HepG2 (cell line): ENCODE results near the gene CEP43. TPM values are rescaled to one million over a fixed set of nuclear protein-coding genes. Genes with fewer than 3 reads are reported as not detected.
A peak's percentile ranks its signal among the peaks of the same experiment; 100 is the strongest.

Experiments used
- CHD4 ChIP-seq: fragments of 200-600 bp; sonication (generic); IDR thresholded peaks from 2 replicates; pipeline ENCODE4 v1.7.0; 2017; ENCODE audit warnings: mild to moderate bottlenecking, low read length, borderline replicate concordance
- DR1 ChIP-seq: sonication (generic); formaldehyde crosslinking; IDR thresholded peaks from 2 replicates; pipeline ENCODE4 v1.8.0; 2021; ENCODE audit warnings: mild to moderate bottlenecking, missing genetic modification reagents, inconsistent platforms
- ETV5 ChIP-seq: IDR thresholded peaks from 2 replicates; pipeline ENCODE4 v1.6.1; 2018; ENCODE audit warnings: missing biosample characterization, missing genetic modification reagents, inconsistent platforms, borderline replicate concordance
- HOXD1 ChIP-seq: sonication (generic); formaldehyde crosslinking; IDR thresholded peaks from 2 replicates; pipeline ENCODE4 v1.5.0; 2020; ENCODE audit warnings: missing genetic modification reagents
- JUNB ChIP-seq: sonication (generic); formaldehyde crosslinking; IDR thresholded peaks from 2 replicates; pipeline ENCODE4 v1.8.0; 2022; ENCODE audit warnings: missing genetic modification reagents, mild to moderate bottlenecking, borderline replicate concordance
- KDM1A ChIP-seq: IDR thresholded peaks from 2 replicates; pipeline ENCODE4 v1.6.1; 2016; ENCODE audit warnings: missing compliant biosample characterization
- KDM5A ChIP-seq: fragments of 200-600 bp; sonication (generic); IDR thresholded peaks from 2 replicates; pipeline ENCODE4 v1.7.0; 2018; ENCODE audit warnings: antibody characterized with exemption, mild to moderate bottlenecking, low read length, borderline replicate concordance
- KDM5B ChIP-seq: sonication (generic); formaldehyde crosslinking; IDR thresholded peaks from 2 replicates; pipeline ENCODE4 v1.4.0; 2020; ENCODE audit warnings: missing genetic modification reagents, mild to moderate bottlenecking, borderline replicate concordance
- MAZ ChIP-seq, 2 experiments: sonication (generic) in 1 of 2; formaldehyde crosslinking in 1 of 2; IDR thresholded peaks; 2 replicates each; pipeline versions ENCODE4 v1.5.0 to v1.6.1; 2012 to 2020; ENCODE audit warnings: low read depth in 2 of 2, mild to moderate bottlenecking in 2 of 2, borderline replicate concordance in 1 of 2, improper control_type of control experiment in 1 of 2, low read length in 1 of 2, missing genetic modification reagents in 1 of 2, moderate library complexity in 1 of 2
- NCOR1 ChIP-seq: fragments of 200-600 bp; sonication (generic); IDR thresholded peaks from 2 replicates; pipeline ENCODE4 v1.7.0; 2017; ENCODE audit warnings: antibody characterized with exemption, low read length, borderline replicate concordance
- SP2 ChIP-seq: sonication (generic); formaldehyde crosslinking; IDR thresholded peaks from 2 replicates; pipeline ENCODE4 v1.5.1; 2020; ENCODE audit warnings: mild to moderate bottlenecking, missing genetic modification reagents
- TOPORS ChIP-seq: sonication (generic); formaldehyde crosslinking; IDR thresholded peaks from 2 replicates; pipeline ENCODE4 v1.8.0; 2023; ENCODE audit warnings: mild to moderate bottlenecking, missing genetic modification reagents
- ZFP41 ChIP-seq: sonication (generic); formaldehyde crosslinking; IDR thresholded peaks from 2 replicates; pipeline ENCODE4 v1.4.0; 2020; ENCODE audit warnings: mild to moderate bottlenecking, missing genetic modification reagents, borderline replicate concordance
- ZNF354B ChIP-seq: sonication (generic); formaldehyde crosslinking; IDR thresholded peaks from 2 replicates; pipeline ENCODE4 v1.8.0; 2022; ENCODE audit warnings: mild to moderate bottlenecking, missing genetic modification reagents
- ZNF619 ChIP-seq: sonication (generic); formaldehyde crosslinking; IDR thresholded peaks from 2 replicates; pipeline ENCODE4 v1.4.0; 2020; ENCODE audit warnings: mild to moderate bottlenecking, missing genetic modification reagents
- ZNF772 ChIP-seq: sonication (generic); formaldehyde crosslinking; IDR thresholded peaks from 2 replicates; pipeline ENCODE4 v1.5.0; 2020; ENCODE audit warnings: mild to moderate bottlenecking, missing genetic modification reagents
- ZNF777 ChIP-seq: sonication (generic); formaldehyde crosslinking; IDR thresholded peaks from 2 replicates; pipeline ENCODE4 v1.4.0; 2020; ENCODE audit warnings: missing genetic modification reagents
- polyA plus RNA-seq, 8 experiments: library from polyadenylated mRNA; depleted of rRNA in 3 of 8; stranded (reverse) in 7 of 8; unstranded in 1 of 8; fragments of >200 nt; fragmentation: Illumina TruSeq in 4 of 8; extraction: Trizol in 4 of 8; gene quantifications; 2 replicates each; pipeline versions ENCODE4 v1.2.1 to v1.2.3, GENCODE V29; 2011 to 2016; ENCODE audit warnings: low read depth in 4 of 8, missing spikeins in 1 of 8, mixed read lengths in 1 of 8; ENCODE audit not compliant: insufficient read depth in 1 of 8
- total RNA-seq, 5 experiments: library from RNA; depleted of rRNA; stranded (reverse); fragments of >200 nt; fragmentation: Illumina TruSeq; extraction: Trizol; gene quantifications; 2 replicates each; pipeline ENCODE4 v1.2.3, GENCODE V29; 2016; ENCODE audit warnings: low read depth in 1 of 5
- TF ChIP-seq, protein P1 (sequence below): sonication (generic); formaldehyde crosslinking; IDR thresholded peaks from 2 replicates; pipeline ENCODE4 v1.4.0; 2020; ENCODE audit warnings: missing genetic modification reagents
- TF ChIP-seq, protein P2 (sequence below): sonication (generic); formaldehyde crosslinking; IDR thresholded peaks from 2 replicates; pipeline ENCODE4 v1.5.1; 2020; ENCODE audit warnings: mild to moderate bottlenecking, moderate library complexity, missing genetic modification reagents
- TF ChIP-seq, protein P3 (sequence below): sonication (generic); formaldehyde crosslinking; IDR thresholded peaks from 2 replicates; pipeline ENCODE4 v1.4.0; 2020; ENCODE audit warnings: mild to moderate bottlenecking, missing genetic modification reagents

The CEP43 gene
- total and polyA plus RNA-seq, 2 of the 13 experiments (the other 11 are each of a cell fraction or from before 2014, with no cell fraction given): 29.3 to 73.9 TPM

DNA sequence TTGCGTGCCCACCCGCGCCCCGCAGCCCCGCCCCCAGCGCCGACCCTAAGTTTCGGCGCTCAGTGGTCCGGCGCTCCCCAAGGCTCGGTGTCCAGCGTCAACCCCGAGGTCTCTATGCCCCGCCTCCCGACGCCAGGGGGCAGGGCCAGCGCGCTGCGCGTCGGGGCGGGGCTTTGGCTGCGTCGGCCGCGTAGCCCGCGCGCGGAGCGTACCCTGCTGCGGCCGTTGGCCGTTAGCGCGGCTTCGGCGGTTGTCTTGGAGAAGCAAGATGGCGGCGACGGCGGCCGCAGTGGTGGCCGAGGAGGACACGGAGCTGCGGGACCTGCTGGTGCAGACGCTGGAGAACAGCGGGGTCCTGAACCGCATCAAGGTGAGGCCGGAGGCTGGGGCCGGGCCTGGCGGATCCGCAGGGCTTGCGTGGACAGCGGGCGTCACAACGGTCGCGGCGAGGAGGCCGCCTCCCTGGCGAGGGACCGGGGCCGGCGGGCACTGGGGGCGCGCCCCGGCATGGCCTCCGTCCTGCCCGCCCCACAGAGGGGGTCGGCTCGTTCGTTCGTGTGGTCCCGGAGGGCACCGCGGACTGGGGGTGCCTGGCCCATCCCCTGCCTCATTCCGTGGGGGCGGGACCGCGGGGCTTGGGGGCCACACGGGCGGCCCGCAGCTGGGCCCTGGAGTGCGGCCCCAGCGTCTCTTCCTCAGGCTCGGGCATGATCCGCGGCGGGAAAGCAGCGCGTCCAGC, at the start of gene CEP43 (continued):
- TF ChIP-seq ZNF619 (peak; percentile 15; the same call in 1 of the 2 replicates), KDM1A (CRISPR knock-in tag) (no peak), ETV5 (CRISPR knock-in tag) (peak; percentile 46; the same call in 1 of the 2 replicates), KDM5A (peak; percentile 80), ZNF777 (no peak; the same call in 1 of the 2 replicates), NCOR1 (peak; percentile 40; the same call in 1 of the 2 replicates), TOPORS (CRISPR knock-in tag) (peak; percentile 89), HOXD1 (CRISPR knock-in tag) (0 out of 2 replicates have a peak, but pooled peaks have one; percentile 10), ZNF354B (no peak), SP2 (CRISPR knock-in tag) (peak; percentile 59; the same call in 1 of the 2 replicates), KDM5B (peak; percentile 97), MAZ (IDR thresholded peaks at IDR 0.05; ENCODE audit: borderline replicate concordance, low read depth, low read length) (peak; percentile 55; the same call in 1 of the 2 replicates), MAZ (CRISPR knock-in tag; IDR thresholded peaks at IDR 0.05; ENCODE audit: low read depth) (peak; percentile 91), ZFP41 (peak; percentile 87; the same call in 1 of the 2 replicates), JUNB (CRISPR knock-in tag) (no peak), ZNF772 (peak; percentile 68; the same call in 1 of the 2 replicates), CHD4 (peak; percentile 30; the same call in 1 of the 2 replicates), DR1 (CRISPR knock-in tag) (peak; percentile 48; the same call in 1 of the 2 replicates)
- TF ChIP-seq, protein P1, sequence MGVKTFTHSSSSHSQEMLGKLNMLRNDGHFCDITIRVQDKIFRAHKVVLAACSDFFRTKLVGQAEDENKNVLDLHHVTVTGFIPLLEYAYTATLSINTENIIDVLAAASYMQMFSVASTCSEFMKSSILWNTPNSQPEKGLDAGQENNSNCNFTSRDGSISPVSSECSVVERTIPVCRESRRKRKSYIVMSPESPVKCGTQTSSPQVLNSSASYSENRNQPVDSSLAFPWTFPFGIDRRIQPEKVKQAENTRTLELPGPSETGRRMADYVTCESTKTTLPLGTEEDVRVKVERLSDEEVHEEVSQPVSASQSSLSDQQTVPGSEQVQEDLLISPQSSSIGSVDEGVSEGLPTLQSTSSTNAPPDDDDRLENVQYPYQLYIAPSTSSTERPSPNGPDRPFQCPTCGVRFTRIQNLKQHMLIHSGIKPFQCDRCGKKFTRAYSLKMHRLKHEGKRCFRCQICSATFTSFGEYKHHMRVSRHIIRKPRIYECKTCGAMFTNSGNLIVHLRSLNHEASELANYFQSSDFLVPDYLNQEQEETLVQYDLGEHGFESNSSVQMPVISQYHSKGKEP (CRISPR knock-in tag): 0 out of 2 replicates have a peak, but pooled peaks have one; percentile 26
- TF ChIP-seq, protein P2, sequence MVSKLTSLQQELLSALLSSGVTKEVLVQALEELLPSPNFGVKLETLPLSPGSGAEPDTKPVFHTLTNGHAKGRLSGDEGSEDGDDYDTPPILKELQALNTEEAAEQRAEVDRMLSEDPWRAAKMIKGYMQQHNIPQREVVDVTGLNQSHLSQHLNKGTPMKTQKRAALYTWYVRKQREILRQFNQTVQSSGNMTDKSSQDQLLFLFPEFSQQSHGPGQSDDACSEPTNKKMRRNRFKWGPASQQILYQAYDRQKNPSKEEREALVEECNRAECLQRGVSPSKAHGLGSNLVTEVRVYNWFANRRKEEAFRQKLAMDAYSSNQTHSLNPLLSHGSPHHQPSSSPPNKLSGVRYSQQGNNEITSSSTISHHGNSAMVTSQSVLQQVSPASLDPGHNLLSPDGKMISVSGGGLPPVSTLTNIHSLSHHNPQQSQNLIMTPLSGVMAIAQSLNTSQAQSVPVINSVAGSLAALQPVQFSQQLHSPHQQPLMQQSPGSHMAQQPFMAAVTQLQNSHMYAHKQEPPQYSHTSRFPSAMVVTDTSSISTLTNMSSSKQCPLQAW (CRISPR knock-in tag): peak; percentile 15
- TF ChIP-seq, protein P3, sequence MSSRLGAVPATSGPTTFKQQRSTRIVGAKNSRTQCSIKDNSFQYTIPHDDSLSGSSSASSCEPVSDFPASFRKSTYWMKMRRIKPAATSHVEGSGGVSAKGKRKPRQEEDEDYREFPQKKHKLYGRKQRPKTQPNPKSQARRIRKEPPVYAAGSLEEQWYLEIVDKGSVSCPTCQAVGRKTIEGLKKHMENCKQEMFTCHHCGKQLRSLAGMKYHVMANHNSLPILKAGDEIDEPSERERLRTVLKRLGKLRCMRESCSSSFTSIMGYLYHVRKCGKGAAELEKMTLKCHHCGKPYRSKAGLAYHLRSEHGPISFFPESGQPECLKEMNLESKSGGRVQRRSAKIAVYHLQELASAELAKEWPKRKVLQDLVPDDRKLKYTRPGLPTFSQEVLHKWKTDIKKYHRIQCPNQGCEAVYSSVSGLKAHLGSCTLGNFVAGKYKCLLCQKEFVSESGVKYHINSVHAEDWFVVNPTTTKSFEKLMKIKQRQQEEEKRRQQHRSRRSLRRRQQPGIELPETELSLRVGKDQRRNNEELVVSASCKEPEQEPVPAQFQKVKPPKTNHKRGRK (CRISPR knock-in tag): peak; percentile 75; the same call in 1 of the 2 replicates
